Measurements from ENCODE around the gene RABGAP1L.

Gene RABGAP1L

DNA sequence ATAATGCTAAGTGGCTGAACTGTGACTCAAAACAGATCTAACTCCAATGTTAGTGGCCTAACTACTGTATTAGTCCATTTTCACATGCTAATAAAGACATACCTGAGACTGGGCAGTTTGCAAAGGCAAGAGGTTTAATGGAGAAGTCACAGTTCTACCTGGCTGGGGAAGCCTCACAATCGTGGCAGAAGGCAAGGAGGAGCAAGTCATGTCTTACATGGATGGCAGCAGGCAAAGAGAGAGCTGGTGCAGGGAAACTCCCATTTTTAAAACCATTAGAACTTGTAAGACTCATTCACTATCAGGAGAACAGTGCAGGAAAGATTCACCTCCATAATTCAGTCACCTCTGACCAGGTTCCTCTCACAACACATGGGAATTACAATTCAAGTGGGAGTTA, 760.8 kb downstream of the RABGAP1L start:
- no peak for DNase-seq (ENCODE audit: low read depth in 2 of 2)

DNA sequence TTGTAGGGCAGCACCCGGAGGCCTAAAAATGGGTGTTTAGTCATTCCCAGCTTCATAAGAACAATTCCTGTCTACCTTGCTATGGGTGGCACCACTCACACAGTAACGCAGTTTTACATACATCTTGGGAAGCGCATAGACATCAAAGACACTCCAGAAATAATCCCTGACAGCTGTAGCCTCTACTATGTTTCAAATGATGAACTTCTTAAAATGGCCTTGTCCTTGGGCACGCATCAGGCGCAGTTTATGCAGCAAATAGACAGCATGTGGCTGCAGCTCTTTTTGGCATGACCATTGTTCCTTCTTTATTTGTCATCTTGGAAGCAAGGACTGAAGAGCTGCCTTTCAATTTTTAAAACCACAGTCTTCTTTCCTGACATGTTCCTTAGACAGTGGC, 762.8 kb downstream of the RABGAP1L start:
- DNase-seq (ENCODE audit: low read depth in 2 of 2), result no peak

DNA sequence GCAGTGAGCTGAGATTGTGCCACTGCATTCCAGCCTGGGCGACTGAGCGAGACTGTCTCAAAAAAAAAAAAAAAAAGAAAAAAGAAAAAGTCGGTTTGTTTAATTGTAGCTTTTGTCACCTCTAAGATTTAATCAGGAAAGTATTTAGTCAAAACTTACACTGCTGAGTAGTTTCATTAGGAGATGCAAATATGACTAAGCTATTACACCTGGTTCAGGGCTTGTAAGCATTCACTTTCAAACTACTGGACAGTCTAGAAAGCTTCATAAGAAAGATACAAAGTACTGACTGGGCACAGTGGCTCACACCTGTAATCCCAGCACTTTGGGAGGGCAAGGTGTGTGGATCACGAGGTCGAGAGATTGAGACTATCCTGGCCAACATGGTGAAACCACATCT, 764.5 kb downstream of the RABGAP1L start:
- no peak for DNase-seq (ENCODE audit: low read depth in 2 of 2)

DNA sequence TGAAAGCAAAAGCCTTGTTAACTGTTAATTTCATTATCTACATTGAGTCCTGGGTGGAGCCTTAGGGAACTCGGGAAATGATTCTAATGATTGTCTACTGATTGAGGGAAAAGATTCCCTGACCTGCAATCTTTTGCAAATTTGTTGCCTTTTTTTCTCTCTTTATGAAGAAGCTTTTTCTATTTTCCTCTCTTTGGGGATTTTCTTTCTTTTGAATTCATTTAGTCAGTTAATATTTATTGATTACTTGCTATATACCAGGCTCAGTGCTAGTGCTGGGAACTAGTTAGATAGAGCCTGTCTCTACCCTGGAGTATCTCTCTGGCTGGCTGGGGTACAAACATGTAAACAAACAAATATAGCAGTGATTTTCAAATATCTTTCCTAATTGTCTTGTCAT, 769.2 kb downstream of the RABGAP1L start:
- DNase-seq (ENCODE audit: low read depth in 2 of 2), result no peak

DNA sequence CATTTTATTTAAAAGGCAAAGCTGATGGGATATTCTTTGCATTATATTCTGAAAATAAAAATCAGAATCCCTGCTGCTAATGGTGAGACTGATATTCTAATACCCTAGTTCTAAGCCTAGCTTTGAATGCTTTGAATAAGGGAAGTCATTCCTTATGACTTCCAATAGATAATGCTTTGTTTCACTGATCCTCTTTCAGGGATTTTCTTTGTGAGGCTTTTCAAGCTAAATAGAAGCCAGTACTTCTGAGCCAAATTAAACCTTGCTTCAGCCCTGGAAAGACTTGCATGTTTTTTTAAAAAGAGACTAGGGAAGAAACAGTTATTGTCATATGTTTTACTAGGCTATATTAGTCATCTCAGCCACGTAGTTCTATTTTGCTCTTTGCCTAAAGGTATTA, 771.9 kb downstream of the RABGAP1L start:
- no peak for DNase-seq (ENCODE audit: low read depth in 2 of 2)

DNA sequence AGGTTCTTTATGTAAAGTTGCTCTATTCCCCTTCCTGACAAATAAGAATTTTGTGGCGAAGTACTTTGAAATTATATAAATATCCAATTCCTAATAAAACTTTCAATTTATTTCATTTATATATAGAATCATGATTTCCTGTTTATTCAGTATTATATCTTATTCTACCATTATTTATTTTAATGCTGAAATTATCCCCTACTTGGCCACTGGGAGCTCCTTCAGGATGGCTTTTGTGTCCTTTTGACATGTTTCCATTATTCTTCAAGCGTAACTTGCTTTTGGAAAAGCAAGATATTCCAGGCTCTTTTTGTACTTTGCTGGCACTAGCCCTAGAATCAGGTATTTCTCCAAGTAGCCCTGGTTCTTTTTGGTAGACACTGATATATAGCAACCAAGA, 773.3 kb downstream of the RABGAP1L start:
- no peak for DNase-seq (ENCODE audit: low read depth in 2 of 2)

DNA sequence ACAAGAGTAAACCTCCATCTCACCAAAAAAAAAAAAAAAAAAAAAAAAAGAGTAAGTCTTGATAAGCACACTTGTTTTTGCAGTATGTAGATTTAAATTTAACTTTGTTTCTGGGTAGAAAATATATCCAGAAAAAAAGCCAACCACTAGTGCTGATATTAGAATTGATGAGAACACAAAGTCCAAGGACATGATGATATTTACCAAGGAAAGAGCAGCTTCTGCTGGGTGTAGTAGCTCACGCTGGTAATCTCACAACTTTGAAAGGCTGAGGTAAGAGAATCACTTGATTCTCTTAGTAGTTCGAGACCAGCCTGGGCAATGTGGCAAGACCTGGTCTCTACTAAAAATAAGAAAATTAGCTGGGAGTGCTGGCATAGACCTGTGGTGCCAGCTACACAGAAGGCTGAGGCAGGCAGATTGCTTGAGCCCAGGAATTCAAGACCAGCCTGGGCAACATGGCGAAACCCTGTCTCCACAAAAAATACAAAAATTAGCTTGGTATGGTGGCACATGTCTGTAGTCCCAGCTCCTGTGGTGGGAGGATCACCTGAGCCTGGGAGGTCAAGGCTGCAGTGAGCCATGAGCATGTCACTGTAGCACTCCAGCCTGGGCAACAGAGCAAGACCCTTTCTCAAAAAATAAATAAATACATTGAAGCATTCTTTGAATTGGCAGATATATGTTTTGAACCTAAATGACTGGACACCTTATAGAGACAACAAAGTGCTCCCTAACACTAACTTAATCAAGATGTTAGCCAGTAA, 776.8 kb downstream of the RABGAP1L start:
- DNase-seq (ENCODE audit: low read depth in 2 of 2), result no peak

DNA sequence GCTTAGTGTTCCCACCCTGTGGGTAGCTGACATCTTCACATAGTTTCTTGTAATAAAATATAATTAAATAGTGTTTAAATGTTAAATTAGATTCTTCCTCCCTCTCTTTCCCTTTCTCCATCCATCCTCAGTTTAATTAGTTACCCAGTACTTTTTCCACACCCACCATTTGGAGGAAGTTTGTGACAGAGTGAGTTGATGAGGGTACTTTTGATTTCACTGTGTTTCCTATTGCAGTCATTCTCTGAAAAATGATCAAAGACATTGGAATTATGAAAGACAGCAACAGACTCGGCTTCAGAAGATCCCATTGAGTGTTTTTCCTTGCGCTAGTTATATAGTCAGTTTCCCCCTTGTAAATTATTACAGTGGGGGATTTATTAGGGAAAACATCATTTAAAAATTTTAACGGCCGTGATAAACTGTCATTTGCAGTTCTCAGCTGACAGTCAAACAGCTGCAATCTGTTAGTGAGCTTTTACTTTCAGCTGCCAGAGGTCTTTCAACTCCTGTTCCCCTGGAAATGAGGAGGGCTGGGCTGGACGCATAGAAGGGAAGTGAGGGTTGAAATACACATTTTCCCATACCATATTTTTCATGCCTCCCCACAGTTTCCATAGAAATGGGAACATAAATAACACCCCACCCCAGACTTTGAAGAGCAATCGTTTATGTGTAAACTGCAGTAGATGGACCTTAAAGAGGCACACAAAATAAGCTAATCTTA, 779.1 kb downstream of the RABGAP1L start:
- no peak for DNase-seq (ENCODE audit: low read depth in 2 of 2)

DNA sequence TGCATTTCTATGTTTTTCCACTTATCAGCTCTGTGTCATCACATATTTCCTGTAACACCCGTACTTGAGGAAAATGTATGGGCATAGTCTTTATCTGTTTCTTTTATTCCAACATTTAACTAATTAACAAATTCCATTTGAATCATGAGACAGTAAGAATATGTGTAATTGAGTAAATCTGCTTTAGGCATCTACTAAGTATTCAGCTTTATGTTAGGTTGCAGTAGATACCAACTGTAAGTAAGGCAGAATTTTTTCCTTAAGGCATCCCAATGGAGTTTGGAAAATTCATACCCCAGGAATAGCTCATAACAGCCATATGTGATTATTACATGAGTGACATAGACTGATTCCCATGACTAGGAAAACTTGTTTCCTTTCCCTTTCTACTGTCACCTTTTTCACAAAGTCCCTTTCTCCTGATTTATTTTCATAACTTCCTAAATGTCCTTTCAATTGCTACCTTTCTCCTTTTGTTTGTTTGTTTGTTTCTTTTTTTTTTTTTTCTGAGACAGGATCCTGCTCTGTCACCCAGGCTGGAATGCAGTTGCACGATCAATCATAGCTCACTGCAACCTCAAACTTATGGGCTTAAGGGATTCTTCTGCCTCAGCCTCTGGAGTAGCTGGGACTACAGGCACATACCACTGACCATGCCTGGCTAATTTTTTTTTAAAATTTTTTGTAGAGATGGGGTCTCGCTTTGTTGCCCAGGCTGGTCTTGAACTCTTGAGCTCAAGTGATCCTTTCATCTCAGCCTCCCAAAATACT, 780.6 kb downstream of the RABGAP1L start:
- no peak for DNase-seq (ENCODE audit: low read depth in 2 of 2)

DNA sequence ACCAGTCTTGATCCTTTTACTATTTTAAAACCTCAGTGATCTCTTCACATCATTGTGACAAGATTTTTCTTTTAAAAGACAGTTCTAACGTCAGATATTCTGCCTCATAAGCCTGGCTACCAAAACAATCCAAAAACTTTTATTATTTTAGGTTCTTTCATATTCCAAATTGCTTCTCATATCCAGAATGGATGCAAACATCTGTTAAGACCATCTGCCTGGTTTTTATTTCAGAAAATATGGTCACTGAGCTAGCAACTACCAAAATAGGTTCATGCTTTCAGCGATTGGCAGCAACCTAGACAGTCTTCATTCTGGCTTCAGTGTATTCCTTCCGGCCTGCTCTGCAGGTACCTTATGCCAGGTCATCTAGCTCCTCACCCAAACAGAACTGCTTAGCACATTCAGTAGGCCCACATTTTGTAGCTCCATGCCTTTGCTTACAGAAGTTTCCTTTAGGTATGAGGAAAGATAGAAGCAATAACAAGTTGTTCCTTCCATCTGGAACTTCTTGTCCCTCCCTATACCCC, 781.4 kb downstream of the RABGAP1L start:
- no peak for DNase-seq (ENCODE audit: low read depth in 2 of 2)

DNA sequence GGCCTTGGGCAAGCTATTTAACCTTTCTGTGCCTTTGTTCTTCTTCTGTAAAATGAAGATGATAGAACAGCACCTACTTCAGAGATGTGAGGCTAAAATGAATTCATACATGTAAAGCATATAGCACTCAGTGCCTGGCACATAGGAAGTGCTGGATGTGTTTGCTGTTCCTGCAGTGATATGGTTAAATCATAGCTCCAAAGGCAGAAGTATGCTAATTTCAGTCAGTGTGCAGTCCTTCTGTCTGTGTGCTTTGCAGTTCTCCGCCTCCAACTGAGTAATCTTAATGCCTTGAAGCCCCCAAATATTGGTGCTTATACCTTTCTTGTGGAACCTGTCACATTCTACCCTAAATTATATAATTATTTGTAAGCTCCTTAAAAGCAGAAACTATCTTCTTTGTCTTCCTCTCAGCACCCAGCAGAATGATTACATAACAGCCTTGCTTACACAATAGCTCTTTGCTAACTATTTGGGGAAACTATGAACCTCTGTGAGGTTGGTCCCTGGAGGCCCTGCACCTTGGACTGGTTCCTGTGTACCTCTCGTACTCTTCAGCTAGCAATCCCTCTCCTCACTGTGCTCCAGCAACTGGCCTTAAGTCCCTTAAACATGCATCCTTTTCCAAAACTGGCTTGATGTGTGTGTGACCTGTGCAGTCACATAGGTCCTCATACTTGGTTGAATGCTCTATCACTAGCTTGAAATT, 783.4 kb downstream of the RABGAP1L start:
- no peak for DNase-seq (ENCODE audit: low read depth in 2 of 2)

DNA sequence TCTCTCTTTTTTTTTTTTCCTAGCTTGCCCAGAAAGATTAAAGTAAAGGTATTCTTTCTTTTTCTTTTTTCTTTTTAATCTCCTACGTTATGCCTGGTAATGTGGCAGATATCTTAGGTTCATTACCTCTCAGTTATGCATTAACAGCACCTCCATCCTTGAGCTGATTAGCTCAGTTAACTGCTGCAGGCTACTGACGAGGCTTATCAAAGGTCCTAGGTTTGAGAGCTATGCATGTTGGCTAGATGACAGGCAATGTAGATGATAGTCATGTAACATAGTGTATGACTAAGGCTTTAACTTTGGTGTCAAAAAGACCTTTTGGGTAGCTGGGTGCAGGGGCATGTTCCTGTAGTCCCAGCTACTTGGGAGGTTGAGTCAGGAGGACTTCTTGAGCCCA, 786.7 kb downstream of the RABGAP1L start:
- no peak for DNase-seq (ENCODE audit: low read depth in 2 of 2)

DNA sequence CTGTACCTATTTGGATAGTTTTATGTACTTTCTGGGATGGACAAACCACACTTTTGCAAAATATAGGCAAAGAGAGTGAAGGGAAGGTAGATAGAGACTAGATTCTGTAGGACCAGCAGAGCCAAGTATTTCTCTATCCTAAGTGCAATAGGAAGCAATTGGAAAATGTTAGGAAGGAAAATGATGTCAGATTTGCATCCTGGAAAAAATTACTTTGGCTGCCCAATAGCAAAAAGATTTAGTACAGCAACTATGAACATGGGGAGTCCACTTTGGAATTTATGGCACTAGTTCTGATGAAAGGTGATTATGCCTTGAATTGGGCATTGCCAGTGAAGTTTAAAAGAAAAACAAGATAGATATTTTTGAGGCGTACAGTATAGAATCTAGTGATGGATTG, 789.7 kb downstream of the RABGAP1L start:
- no peak for DNase-seq (ENCODE audit: low read depth in 2 of 2)

DNA sequence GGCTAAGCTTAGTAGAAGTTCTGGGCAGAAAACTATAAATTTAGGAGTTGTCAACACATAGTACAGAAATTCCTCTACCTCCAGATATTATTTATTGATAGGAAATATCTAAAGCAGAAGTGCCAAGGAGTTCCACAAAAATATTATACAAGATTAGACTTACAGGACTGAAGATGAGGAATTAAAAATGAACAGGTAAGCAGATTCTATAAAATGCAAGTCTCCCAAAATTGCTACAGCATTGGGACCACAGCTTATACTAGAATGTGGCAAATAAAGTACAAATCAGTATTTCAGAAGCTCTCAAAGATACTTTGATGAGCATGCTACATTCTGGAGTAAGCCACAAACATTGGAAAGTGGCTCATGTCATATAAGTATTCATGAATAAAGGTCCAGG, 790.3 kb downstream of the RABGAP1L start:
- no peak for DNase-seq (ENCODE audit: low read depth in 2 of 2)

DNA sequence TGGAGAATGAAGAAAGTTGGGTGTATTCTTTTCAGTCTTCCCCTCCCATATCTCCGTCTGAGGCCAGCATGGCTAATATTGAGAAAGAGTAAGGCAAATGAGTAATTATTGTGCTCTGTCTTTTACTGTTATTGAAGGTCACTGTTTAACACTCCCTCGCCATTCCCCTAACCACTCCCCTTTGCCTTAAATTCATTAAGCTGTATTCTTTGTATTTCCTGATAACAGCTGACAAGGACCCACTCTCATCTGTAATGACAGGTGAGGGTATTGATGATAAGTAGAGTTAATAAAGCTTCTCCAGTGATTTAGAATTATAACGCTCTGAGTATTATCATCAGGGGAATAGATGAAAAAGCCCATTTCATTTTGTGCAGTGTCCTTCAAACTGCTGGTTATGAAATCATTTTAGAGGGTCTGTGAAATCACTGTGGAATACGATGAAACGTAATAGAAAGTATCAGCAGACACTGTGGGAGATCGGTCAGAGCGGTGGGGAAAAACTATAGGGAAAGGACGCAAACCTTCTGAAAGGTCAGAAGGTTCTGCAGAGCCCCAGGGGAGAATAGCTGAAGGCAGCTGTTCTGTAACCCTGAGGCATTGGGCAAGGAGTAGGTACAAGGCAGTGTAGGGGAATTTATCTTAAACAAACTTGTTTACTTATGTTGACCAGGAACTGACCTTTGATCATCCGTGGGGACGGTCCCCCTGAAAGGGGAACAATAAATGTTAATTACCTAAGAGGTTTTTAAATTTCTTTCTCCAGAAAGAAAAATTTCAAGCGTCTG, 794.2 kb downstream of the RABGAP1L start:
- no peak for DNase-seq (ENCODE audit: low read depth in 2 of 2)

DNA sequence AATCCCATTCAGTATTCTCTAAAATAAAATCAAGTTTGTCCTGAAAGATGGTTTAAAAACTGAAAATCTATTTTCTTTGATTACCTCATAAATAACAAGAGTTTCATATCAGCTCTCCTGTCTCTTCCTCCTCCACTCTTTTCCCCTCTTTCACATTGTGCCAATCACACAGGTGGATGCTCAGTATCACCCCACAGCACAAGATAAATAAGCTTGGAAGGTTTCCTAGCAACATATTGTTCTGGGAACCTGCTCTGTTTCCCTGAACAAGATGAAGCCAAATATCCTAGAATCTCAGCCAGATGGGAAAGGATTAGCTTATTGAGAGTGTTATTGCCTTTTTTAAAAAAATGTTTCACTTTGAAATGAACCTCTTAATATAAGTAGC, 794.7 kb downstream of the RABGAP1L start:
- no peak for DNase-seq (ENCODE audit: low read depth in 2 of 2)

DNA sequence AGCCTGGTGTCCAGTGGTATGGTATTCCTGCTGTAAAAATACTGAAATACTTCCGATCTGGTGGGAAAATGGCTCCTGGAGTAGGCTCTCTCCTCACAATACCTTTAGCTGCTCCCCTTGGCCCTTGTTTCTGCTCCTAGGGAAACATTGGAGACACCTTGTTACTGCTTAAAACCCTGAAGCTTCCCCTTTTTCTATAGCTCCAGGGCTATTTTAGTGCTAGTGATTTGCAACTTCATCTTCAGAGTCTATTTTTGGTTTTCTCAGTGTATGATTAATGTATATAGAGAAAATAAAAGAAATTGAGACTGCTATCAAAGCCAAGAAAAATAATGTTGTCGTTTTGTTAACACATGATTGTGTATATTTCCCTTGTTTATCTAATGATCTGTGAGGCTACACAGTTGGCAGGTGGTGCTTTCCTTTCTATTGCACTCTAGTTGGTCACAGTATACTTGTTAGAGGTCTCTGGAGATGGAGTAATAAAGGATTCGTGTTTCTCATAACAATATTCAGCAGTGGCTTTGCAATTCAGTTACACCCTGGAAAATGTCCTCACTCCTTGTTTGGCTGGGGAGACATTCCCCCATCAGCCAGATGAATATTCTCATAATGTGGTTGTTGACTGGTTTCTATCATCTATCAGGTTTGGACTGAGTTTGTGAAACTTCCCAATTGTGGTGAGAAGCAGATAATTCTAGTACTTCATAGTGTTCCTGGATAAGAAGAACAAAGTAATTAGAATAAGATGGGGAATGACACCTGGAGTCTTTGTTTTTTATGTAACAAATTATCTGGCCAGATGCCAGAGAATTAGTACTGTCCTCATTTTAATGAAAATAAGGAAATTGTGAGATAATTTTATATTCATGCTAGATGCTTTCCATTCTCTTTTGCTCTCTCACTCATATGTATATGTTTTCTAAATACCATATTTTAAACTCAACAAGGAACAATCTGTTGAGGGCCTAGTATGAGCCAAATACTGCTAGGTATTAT, 795.6 kb downstream of the RABGAP1L start:
- DNase-seq (ENCODE audit: low read depth in 2 of 2), result no peak

DNA sequence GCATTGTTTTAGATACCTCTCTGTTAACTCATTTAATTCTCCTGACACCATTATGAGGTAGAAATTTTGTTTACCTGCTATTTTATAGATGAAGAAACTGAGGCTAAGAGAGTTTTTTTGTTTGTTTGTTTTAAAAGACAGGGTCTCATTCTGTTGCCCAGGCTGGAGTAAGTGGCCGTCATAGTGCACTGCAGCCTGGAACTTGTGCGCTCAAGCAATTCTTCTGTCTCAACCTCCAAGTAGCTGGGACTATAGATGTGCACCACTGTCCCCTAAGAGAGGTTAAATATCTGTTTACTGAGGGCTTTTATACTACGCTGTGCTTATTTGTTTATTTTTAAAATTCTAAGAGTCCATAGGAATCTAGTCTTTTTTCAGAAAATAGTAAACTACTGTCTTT, 796.8 kb downstream of the RABGAP1L start:
- no peak for DNase-seq (ENCODE audit: low read depth in 2 of 2)

DNA sequence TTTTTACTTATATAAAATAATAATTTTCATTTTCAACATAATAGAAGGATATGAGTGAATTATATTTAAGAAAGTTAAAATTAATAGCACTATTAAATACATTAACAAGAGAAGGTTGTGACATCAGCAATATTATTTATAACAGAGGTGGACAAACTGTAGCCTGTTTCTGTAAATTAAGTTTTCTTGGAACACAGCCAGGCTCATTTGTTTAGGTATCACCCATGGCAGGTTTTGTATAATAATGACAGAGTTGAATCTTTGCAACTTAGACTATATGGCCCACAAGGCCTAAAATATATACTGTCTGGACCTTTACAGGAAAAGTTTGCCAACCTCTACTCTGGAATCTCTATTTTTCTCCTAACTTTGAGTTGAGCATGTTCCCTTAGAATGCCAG, 797.7 kb downstream of the RABGAP1L start:
- no peak for DNase-seq (ENCODE audit: low read depth in 2 of 2)

DNA sequence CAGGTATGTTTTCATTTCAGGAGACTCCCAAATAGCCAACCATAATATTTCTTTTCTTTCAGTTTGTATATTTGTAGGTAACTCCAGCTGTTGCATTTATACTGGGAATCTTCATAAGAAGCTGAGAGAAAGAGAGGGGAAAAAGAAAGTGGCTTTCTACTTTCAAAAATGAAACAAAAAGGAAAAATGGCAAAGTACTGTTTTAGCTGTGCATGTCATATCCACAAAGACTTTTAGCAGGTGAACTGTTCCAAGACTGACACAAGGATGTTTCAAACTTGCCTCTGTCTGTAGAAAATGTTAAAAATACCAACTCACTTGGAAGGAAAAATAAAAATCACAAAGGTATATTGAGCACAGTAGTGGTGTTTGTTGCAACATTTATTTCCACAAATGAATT, 798.5 kb downstream of the RABGAP1L start:
- DNase-seq (ENCODE audit: low read depth in 2 of 2), result no peak

Data from stimulated activated CD8-positive, alpha-beta memory T cell treated with anti-CD3 and anti-CD28 coated beads, Interleukin-2, amount 100 ng/mL, for 48 hours (primary cell).